Measurements from ENCODE around the gene GNAT3.

Gene GNAT3

DNA sequence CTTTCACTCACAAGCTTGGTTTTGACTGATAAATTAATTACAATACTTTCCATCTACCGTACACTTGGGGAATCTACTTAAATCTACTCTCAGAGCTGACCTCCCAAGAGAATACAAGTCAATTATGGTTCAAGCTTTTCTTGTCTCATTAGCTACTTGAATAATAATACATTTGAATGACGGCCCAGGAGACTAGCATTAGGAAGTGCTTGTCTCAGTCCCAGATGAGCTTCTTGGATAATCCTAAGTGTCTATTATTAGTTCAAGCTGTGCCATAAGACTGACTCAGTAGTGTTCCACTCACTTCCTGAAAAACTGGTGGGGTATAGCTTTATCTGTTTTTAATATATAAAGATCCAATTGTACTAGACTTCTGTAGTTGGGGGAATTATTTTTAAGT is 100.2 kb downstream of the GNAT3 start:
- no peaks in the 10 kb centered on the region for H3K9me3 ChIP-seq (ENCODE audit: insufficient read depth, low read depth, low read length)
- H3K36me3 ChIP-seq (ENCODE audit: insufficient read depth, low read depth, low read length) = no peaks in the 10 kb centered on the region
- no peak overlapping the region for H3K9ac ChIP-seq (ENCODE audit: low read depth, low read length)
- H3K27me3 ChIP-seq (ENCODE audit: insufficient read depth, low read length) = no peaks in the 10 kb centered on the region
- no peak overlapping the region for H3K27ac ChIP-seq (ENCODE audit: low read length)
- H3K4me3 ChIP-seq (ENCODE audit: low read length) = no peak overlapping the region
- H3K4me1 ChIP-seq (ENCODE audit: insufficient read depth, low read length) = 0 out of 2 replicates have a peak, but pooled peaks cover 6% of the 10 kb centered on the region

DNA sequence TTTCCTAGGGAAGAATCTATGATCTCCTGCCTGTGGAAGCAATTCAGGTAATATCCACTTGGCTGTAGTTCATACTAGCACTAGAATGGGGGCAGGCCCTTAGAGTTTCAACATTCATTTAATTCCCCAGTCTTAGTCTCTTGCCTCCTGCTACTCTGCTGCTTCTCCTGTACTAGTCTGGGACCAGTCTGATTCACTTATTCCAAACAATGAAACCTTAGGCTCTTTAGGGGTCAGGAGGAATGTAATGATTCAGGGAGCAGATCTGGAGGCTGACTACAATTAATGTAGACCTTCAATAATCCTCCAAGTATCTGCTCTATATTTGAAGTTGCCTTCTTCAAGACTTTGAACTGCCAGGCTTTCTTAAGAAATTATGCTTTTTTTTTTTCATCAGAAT is 101.8 kb downstream of the GNAT3 start:
- Histone ChIP-seq H3K27ac (ENCODE audit: low read length) (no peak overlapping the region), H3K4me3 (ENCODE audit: low read length) (no peak overlapping the region), H3K9ac (ENCODE audit: low read depth, low read length) (no peak overlapping the region), H3K9me3 (ENCODE audit: insufficient read depth, low read depth, low read length) (no peaks in the 10 kb centered on the region), H3K27me3 (ENCODE audit: insufficient read depth, low read length) (no peaks in the 10 kb centered on the region), H3K4me1 (ENCODE audit: insufficient read depth, low read length) (0 out of 2 replicates have a peak, but pooled peaks cover 6% of the 10 kb centered on the region), H3K36me3 (ENCODE audit: insufficient read depth, low read depth, low read length) (no peaks in the 10 kb centered on the region)

All from iPS-20b (cell line).